NCI-H1930 (cell line): ENCODE measurements around the gene RIMKLB.

Experiments used
- DNase-seq, 2 experiments: peaks; one replicate each; lab custom pipeline; 2025; lab: John Stamatoyannopoulos, UW

RIMKLB gene

DNA sequence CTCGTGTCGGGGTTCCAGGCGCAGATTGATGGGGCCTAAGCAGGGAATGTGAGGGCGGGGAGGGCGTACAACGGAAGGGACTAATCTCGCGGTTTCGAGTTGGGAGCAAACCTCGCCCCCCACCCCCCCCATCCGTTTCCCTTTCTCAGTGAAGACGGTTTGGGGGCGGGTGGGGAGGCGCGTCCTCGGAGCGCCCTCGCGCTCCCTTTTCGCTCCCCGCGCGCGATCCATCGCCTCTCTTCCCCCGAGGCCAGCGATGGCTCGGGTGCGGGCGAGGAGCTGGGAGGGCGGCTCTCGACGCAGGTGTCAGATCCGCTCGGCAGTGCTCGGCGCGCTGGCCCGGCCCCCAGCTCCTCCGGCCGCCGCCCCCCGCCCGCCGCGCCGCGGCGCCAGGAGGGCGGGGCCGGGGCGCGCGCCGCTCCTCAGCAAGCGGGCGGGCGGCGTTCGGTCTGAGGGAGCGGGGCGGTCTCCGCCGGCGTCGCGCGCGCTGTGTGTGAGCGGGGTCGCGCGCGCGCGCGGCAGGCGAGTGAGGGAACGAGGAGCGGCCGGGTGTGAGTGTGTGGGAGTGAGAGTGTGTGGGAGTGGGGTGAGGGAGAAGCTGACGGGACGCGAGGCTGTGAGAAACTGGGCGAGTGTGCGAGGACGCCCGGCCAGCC lies at the start of gene RIMKLB:
Gene RIMKLB, plus strand, starts transcription at position 516 of the 656 bp plus-strand sequence. CDS start 15,876 bp downstream, outside the sequence.
- DNase-seq = peak; percentile 87 to 96

DNA sequence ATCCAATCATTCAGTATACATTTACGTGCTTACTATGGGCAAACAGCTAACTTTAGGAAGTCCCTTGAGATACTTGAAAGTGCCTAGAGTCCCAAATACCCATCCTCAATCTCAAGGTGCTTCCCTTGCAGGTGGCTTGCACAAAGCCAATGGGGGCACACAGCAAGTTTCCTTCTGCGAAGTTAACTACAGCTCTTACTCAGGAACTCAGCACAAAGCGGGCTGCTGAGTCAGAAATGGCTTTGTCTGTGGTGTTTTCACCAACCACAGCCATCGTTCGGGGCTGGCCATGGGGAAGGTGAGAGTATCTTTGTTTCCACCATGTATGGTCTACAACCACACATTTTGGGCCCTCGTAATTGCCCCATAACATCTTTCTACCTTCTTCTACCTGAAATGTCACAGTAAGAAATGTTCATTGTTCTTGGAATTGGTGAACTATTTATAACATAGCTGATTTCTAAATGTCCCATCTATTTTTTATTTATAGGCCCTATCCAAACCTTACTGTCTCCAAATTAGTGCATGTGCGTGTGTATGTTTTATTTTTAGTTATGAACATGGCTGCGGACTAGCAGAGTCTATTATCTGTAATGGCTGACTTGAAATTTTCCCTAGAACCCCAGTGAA lies 49.1 kb upstream of the RIMKLB start:
- no peak for DNase-seq

- DNase-seq = no peak
Observed at GRCh38 chr12:8655421-8655820, 42.4 kb upstream of the RIMKLB start.

DNA sequence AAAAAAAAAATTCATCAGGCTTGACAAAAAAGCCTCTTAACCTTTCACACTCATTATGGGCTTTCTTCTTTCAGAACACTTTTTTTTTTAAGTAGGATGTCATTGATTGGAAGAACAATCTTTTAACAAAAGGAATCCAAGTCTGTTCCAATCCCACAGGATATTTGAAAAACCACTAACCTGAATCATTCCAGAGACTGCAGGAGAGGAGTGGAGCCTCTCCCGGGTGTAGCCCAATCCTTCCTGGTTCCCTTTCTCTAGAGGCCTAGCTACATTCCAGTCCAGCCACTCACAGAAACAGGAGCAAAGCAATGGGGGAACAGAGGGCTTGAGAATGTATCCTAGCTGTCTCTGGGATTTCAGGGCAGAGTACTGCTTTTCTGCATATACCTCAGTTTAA lies 39.4 kb upstream of the RIMKLB start:
- no peak for DNase-seq

DNA sequence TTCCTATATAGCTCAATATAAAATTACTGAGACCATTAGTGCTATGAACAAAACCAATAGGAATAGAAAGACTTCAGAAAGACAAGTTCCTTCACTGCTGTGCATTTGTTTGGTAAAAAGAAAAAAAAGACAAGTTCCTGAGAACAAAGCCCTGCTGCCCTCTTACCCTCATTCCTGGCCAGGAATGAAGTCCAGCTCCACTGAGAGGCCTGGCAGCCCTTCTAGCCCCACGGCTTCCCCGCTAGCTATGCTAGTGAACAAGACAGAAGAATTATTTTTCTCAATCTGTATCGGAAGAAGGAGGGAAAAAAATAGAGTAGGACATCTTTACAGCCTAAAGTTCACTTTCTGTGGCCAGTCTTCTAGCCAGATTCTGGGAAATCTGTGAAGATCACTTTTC lies 36.8 kb upstream of the RIMKLB start:
- DNase-seq = no peak

DNA sequence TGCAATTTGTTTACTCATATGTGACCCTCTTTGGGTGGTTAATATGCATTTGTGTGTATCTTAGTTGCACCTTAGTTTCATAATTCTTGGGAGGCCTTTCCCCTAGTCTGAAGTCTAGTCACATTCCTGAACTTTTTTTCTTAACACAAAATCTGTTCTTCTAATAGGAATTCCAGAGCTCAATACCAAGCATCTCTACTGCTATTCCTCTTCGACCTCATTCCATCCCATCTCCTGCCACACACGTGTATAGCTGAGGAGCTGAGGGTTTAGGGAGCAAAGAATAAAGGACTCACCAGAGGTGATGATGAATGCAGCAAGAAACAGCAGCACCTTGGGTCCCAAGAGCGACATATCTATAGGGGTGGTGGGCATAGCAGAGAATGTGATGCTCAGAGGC lies 36.0 kb upstream of the RIMKLB start:
- DNase-seq = no peak

DNA sequence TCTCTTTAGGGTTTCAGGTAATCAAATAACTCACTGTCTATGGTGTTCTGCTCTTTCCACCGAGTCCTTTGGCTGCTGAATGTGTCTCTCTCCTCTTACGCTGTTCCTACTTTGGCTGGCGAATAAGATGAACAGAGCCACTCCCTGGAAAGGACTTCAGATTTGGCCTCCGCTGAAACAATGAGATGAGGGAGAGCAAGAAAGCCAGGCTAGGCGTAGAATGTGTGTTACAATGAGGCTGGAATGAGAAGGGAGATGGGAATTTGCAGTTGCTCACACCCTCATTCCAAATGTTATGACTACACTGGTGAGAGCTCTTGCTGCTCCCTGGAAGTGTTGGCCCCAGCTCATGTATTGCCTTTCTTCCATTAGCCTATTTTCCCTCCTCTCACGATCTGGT lies 35.2 kb upstream of the RIMKLB start, which contains the start of gene MFAP5:
Gene MFAP5, minus strand, starts transcription at position 234 of the 400 bp plus-strand sequence. CDS start 722 bp downstream, outside the sequence.
- no peak for DNase-seq

DNA sequence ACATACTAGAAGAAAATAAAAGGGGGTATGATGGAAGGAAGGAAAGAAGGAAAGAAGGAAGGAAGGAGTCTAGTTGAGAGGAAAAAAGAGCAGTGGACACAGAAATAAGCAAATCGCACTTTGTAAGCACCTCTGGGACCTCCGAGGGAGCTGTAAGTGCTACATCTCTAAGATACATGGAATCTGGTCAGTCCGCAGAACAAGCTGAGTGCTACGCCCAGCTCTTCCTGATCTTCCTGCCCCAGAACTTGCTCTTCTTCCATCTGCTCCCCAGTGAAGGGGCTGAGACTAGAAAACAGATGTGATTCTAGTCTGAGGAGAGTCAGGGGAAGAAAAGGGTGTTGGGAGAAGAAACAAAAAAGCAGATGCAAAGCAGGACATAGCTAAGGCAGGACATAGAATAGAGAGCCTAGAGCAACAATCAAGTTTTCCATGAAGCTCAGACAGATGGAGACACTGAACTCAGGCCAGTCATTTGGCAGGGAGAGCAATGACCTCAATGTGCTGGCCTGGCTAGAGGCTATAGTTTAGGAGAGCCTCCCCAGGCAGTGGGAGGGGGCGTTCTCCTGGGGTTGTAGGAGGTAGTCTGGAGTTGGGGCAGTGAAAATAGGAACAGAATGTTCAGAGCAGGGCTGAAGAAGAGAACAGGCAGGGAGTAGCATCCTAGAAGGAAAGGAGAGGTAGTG lies 33.4 kb upstream of the RIMKLB start:
- DNase-seq = no peak

DNA sequence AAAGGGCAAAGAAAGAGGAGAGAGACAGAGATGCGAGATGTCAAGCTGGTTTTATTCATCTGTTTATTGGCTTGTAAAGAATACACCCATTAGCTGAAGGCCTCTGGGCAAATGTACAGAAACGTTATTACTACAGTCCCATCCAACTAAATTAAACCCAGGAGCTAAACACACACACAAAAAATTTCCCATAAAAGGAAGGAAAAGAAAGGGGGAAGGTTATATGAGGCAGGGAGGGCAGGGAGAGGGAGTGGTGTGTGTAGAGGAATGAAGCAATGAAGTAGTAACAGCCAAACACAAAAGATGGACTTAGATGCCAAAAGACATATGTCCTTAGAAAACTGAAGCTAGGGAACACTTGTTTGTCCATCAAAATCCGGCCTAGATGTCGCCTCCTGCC lies 32.0 kb upstream of the RIMKLB start:
- DNase-seq = no peak

GRCh38 chr12:8667270-8667669 lies 30.5 kb upstream of the RIMKLB start:
- DNase-seq = no peak

- DNase-seq = no peak
Observed at GRCh38 chr12:8668441-8668840, 29.4 kb upstream of the RIMKLB start.

DNA sequence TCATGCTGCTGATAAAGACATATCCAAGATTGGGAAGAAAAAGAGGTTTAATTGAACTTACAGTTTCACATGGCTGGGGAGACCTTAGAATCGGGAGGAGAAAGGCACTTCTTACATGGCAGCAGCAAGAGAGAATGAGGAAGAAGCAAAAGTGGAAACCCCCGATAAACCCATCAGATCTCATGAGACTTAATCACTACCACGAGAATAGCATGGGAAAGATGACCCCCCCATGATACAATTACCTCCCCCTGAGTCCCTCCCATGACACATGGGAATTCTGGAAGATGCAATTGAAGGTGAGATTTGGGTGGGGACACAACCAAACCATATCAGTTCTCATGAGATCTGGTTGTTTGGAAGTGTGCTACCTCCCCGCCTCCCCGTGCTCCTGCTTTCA lies 25.4 kb upstream of the RIMKLB start:
- DNase-seq = no peak

DNA sequence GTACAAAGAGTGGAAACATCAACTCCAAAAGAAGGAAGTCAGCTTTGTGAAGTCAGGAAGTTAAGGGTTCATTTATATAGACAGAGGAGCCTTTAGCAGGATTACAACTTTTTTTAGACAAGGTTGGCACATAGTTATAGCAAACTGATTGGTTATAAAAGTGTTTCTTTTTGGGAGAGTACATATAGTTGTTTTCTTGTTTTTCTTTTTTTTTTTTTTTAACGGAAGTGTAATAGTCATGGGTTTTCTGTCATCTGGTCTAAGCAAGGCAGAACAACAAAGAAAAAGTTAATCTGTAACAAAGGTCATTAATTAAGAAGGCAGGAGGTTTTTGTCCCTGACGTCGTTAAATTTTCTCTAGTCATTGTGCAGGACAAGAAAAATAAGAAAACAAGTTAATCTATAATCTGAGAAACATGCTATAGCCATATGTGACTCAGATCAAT lies 22.2 kb upstream of the RIMKLB start:
- DNase-seq = no peak

DNA sequence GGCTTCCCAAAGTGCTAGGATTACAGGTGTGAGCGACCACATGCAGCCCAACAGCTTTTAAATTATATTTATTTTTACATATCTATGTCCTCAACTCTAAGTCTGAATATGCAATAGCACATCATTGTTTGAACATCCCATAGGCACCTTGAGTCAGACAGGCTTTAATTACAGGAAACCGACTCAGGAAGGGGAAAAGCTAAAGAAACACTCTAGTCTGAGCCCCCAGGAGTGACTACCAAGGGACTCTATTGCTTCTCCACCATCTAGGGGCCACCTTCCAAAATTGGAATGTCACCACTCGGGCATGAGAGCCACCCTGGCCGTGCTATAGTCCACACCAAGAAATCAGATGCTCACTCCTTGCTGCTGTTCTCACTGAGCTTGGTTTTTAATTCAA lies 21.1 kb upstream of the RIMKLB start:
- no peak for DNase-seq

- DNase-seq = no peak
Observed at GRCh38 chr12:8677362-8677761, 20.4 kb upstream of the RIMKLB start.

DNA sequence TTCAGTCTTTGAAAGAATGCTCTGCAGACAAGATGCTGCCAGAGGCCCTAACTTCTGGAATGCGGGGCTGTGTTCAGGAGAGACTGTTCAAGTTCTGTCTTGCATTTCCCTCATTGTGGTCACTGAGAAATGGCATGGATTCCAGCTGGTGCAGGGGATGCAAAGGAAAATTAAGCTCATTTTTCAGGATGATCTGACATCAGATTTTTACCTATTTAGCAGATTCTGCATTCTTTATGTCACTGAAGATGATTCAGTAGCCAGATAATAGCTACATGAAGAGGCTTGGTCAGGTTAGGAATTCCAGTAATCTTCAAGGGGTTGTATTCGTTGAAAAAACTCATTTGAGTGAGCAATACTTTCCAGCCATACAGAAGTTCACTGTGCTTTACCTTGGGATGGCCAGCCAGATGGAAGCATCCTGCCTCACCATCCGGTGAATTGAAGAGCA lies 19.1 kb upstream of the RIMKLB start:
- no peak for DNase-seq

DNA sequence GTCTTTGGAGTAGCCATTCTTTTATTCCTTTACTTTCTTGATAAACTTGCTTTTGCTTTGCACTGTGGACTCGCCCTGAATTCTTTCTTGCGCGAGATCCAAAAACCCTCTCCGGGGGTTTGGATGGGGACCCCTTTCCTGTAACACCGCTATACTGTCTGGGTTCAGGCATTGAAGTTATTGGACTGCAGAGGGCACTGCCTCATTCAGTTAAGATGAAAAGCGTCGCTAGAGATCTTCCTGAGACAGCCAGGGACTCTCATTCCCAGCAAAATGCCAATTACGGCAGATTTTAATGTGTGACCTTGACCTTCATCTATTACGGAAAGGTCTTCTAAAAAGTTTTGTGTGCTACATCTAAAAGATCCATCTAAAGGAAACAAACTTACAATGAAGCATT lies 17.3 kb upstream of the RIMKLB start:
- no peak for DNase-seq

DNA sequence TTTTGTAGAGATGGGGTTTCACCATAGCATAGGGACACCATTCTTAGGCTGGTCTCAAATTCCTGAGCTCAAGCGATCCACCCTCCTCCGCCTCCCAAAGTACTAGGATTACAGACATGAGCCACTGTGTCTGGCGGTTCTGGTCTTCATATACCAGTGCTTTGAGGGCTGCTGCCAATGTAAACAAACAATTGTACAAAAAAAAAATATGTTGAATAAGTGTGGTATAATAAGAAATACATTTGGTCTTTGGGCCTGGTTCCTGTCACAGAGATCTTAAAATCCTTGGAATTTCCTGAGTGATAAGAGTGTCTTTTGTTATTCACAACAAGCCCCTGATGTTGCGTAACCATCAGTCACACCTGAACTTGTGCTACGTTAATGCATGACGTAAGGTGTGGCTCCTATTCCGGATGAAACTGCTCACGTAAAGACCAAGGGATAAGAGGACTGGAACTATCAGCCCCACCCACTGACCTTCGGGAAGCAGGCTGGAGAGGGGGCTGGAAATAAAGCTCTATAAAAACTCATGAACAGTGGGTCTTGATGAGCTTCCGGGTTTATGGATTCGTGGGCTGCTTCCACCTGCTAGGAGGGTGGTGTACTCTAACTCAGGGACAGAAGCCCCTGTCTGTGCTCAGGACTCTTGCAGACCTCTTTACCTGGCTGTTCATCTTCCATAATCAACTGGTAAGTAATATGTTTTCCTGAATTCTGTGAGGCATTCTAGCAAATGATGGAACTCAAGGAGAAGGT lies 16.5 kb upstream of the RIMKLB start:
- no peak for DNase-seq

DNA sequence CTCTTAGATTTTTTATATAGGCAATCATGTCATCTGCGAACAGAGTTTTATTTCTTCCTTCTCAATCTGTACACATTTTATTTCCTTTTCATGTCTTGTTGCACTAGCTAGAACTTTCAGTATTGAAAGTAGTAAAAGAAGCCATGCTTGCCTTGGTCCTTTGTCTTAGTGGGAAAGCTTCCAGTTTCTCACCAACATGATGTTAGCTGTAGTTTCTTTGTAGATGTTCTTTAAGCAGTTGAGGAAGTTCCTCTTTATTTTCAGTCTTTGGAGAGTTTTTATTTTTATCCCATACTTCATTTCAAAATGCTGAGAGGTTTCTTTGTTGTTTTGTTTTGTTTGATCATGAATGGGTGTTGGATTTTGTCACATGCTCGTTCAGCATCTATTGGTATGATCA lies 12.7 kb upstream of the RIMKLB start:
- DNase-seq = no peak

GRCh38 chr12:8687846-8688601 lies 9.8 kb upstream of the RIMKLB start:
- DNase-seq = peak in 1 of 2 experiments; percentile 2

- no peak for DNase-seq
Observed at GRCh38 chr12:8689681-8690080, 8.1 kb upstream of the RIMKLB start.

DNA sequence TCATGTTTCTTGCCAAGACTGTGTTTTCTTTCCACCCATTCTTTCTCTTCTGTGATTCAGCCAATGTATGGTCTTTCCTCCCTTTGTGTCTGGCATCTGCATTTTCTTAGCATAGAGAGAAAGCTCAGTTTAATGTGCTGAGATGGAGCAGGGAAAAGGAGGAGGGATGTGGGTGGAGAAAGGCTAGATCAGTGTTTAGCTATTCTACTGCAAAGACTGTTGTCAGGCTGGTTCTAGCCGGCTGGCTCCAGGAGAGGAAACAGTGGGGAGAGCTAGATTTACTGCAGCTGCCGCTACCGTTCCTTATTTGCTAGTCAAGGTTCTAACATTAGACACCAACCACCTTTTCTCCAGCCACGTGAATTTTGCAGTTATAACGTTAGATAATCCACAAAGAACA lies 5.2 kb upstream of the RIMKLB start:
- peak; percentile 45 to 57 for DNase-seq
